NCI-H1048 (cell line): ENCODE results near the gene ZBTB38.

Experiments
- DNase-seq: peaks from one replicate; lab custom pipeline; 2025; lab: John Stamatoyannopoulos, UW

Gene ZBTB38, protein sequence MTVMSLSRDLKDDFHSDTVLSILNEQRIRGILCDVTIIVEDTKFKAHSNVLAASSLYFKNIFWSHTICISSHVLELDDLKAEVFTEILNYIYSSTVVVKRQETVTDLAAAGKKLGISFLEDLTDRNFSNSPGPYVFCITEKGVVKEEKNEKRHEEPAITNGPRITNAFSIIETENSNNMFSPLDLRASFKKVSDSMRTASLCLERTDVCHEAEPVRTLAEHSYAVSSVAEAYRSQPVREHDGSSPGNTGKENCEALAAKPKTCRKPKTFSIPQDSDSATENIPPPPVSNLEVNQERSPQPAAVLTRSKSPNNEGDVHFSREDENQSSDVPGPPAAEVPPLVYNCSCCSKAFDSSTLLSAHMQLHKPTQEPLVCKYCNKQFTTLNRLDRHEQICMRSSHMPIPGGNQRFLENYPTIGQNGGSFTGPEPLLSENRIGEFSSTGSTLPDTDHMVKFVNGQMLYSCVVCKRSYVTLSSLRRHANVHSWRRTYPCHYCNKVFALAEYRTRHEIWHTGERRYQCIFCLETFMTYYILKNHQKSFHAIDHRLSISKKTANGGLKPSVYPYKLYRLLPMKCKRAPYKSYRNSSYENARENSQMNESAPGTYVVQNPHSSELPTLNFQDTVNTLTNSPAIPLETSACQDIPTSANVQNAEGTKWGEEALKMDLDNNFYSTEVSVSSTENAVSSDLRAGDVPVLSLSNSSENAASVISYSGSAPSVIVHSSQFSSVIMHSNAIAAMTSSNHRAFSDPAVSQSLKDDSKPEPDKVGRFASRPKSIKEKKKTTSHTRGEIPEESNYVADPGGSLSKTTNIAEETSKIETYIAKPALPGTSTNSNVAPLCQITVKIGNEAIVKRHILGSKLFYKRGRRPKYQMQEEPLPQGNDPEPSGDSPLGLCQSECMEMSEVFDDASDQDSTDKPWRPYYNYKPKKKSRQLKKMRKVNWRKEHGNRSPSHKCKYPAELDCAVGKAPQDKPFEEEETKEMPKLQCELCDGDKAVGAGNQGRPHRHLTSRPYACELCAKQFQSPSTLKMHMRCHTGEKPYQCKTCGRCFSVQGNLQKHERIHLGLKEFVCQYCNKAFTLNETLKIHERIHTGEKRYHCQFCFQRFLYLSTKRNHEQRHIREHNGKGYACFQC (N-terminal part only)

DNA sequence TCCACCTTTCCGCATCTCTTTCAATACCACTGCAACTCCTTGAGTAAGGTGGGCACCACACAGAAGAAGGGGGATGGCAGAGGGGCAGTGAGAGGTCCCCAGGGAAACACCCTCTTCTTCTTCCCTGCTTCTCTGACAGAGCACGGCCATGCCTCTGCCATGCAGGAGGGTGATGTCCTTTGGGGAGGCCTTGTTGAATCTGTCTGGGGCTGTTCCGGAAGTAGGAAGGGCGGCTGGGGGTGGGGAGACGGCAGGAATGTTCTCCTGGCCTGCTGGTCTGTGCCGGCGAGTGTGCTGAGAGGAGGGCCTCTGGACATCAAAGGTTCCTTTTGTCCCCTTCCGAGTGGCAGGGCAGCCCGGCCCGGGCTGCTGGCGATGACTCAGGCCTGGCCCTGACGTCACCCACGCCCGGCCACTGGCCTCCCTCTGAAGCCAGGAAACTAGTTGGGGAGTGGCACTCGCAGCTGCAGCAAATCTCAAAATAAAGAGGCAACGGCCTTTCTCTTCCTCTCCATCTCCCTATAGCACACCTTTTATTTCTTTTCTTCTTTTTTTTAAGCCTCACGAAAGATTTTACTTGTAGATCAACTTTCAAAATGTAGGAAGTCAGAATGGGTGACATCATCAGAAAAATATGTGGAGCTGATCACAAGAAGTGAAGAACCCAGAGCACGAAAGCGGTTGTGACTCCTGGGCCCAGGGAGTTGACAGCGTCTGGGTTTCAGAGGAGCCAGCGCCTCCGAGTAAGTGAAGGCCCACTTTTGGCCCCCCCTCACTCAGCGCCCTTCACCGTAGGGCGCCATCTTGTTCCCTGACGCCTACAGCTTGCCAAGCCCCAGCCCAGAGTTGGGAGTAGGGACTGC is at the start of gene ZBTB38:
TSS of gene ZBTB38 (plus strand) at position 443 of the 863 bp plus-strand sequence. CDS start 73,885 bp downstream, outside the sequence.
- DNase-seq: no peak

DNA sequence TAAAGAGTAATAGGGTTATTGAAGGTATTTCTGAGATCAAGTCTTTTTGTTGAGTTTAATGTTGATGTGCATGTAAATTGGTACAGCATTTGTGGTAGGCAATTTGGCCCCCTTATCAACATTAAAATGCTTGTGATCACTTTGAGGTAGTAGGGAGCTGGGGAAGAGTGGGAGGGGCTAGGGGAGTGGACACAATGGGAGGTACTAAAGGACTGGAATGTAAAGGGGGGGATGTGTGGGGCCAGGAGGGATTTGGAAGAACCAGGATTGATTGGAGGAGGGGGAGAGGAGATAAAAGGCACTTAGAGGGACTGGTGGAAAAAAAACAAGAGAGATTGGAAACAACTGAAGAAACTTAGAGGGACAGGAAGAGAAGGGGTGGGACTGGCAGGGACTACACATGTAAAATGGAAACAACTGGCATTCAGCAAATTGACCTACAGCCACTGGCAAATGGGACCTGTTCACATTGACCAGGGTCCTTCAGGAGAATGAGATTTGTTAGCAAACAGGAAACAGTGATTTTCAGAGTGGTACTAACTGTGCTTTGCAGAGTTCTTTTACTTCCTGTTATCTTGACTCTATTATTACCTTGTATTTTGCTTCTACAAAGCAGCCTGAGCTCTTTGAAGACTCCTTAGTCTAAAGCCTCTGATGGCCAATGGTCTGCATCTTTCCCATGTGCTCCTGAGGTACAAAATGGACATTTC is 47.8 kb upstream of the ZBTB38 start:
- DNase-seq: no peak

DNA sequence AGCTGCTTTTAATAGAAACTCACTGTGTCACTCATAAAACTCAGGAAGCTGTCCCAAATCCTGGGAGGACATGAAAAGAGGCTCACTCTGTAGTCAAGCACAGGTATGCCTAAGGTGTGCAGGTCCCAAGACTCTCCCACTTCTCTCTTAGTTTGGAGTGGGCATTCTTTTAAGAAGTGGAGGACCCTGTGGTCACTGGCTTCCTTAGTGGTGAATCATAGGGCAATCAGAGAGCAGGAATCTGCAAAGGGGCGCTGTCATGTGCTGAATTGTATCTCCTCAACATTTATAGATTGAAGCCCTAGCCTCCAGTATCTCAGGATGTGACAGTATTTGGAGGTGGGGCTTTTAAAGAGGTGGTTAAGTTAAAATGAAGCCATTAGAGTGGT is 47.2 kb upstream of the ZBTB38 start:
- no peak for DNase-seq

DNA sequence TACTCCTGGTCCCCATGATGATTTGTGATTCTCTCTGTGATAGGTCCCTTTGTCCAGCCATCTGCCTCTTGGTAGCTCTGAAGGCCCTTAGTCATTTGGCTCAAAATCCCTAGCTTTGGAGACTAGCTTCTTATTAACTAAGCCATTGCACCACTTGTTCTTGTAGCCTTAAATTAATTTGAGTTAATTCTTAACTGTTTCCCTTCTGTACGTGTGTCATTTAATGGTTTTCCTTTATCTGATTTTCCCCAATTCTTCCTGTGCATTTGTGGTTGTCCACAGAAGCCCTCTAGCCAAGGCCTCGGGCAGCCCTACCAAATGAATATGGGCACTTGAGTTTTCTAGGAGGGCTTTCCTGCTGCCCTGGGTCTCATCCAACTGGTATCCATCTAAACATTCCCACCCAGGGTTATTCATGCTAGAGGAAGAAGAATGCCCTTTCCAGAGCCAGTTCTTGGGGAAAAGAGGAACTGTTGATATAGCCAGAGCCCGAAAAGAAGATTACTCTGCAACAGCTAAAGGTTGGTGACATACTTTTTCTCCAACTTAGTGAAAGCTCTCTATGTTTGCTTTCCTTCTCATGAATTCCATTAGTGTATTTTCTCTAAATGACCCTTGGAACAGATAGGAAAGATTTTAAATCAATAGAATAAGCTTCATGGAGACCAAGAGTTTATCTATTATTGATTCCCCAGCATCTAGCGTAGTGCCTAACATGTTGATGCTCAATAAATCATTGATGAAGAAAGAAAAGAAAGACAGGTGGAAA is 44.2 kb upstream of the ZBTB38 start:
- DNase-seq: no peak

DNA sequence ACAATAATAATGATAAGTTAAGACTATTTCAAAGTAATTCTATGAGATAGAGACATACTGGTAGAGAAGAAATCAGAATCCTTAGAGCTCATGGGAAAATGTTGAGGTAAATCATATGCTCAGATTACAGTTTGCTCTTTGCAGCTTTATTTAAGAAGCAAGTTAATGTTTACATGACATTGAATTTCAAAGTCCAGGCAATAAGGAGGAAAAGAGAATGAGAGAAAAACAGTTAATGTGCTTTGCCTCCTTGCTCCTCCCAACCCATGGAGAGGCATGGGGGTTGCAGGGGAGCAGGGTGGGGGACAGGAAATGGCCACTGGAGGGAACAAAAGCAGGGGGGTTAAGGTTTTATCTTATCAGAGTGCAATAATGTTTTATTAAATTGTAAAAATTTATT is 42.2 kb upstream of the ZBTB38 start:
- DNase-seq: no peak

DNA sequence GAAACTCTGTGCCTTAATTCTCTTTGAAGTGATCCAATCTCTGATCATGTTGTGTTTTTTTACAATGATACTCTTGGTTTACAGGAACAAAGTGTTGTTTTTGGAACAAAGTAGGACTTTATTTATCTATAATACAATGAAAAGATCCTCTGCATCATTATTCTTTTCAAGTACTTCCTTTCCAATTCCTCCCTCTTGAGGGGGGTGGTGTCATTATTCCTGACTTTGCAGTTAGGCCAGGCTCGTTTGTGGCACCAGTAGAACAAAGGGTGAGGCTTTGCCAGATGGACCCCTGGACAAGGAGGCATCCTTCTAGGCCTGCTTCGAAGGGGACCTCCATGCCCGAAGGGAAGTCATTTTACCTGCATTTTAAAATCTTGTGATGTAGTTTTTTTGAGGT is 41.7 kb upstream of the ZBTB38 start:
- no peak for DNase-seq

DNA sequence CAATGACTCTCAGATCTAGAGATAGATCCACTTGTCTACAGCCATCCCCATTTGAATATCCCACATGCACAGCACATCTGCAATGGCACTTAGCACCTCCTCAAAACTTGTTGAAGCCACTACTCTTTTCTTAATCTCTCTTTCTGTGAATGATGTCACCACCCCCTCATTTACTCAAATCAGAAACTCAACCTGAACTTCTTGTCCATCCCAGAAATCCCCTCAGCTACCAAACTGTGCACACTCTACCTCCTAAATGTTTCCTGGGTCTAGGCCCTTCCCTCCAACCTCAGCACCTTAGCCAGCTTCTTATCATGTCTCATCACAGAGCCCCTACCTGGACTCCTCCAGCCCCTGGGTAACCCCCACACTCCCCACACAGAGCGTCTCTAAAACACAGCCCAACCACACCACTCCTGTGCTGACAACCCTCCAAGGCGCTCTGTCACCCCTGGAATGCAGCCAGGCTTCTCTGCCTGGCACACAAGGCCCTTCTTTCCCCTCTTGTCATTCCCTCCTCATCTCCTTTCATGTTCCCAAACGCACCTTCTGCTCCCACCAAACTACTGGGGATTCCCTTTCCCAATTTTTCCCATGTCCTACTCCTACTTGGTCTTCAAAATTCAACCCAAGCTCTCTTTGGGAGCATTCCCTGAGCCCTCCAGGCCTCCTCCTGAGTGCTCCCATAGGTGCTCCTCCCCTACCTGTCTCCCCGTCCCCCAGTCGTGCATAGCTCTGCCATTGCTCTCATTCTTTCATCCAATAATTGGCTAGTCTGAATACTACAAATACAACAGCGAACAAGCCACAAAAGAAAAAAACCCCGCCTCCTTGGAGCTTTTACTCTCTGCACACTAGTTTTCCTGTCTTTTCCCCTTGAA is 39.8 kb upstream of the ZBTB38 start:
- no peak for DNase-seq

DNA sequence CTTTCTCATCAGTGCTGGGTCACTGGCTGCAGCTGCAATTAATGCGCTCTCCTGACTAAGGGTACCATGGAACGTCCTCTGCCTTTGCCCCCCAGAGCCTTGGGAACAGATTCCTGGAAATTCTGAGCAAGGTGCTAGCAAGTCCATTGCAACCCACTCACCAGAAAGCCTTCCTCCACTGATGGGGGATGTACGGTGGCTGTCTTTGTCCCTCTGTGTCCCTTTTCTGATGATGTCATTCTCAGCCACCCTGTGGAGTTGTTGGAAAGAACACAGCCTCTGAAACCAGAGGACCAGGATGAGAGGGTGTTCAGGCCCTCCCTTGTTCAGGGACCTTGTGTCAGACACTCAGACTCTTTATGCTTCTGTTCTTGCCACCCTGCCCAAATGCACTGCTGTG is 38.1 kb upstream of the ZBTB38 start:
- no peak for DNase-seq

DNA sequence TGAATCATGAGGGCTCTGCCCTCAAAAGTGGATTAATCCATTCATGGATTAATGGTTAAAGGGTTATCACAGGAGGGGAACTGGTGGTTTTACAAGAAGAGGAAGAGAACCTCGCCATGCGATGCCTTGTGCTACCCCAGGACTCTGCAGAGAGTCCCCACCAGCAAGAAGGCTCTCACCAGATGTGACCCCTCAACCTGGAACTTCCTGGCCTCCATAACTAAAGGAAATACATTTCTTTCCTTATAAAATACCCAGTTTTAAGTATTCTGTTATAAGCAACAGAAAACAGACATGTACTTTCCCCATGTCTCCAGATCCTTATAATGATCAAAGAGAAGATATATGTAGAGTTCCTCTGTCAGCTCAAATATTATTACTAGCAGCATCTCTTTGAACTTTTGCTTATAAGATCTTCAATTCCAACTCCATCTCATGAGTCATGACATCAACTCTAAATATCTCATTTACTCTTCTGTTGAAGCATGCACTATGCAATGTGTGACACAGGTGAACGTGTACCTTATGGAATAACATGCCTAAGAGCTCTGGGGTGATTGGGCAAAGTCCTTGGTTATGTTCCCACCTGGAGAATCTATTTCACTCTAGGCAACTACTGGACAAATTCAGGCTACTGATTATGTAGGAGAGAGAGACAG is 37.5 kb upstream of the ZBTB38 start:
- no peak for DNase-seq

DNA sequence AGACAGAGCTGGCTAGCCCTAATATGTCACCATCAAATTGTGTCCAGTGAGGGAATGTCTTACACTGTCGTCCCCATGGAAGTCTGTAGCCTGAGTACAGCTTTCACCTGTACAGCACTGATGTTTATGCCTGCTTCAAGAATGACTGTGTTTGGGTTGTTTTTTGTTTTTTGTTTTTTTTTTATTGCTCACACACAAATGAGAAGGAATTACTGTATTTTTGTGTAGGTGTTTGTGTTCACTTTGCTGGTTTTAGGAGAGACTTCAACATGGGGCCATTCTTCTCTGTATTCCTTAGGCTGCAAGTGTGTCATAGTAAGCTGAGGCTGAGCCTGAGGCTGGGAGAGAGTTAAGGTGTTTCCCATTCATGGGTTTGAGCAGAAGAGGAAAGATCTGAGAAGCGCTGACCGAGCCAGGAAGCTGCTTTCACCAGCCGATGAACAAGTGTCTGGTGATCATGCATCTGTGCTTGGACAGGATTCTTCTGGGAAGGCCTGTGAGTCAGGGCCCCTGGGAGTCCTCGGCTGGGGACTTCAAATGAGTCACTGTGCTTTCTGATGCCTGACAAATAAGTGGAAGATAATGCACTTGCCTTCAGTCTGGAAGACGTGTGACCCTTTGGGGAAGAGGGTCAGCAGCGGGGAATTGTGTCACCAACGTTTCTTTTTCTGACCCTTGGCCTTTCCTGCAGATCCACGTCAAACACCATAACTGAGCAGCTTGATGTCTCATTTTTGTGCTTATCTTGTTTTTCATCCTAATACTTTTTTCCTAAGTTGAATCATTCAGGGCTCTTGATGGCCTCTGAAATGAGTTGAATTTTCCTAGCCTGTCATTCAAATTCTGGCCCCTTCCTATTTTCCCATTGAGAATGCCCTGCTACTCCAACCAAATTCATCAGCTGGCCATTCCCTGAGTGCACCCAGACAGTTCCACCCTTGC is 36.7 kb upstream of the ZBTB38 start:
- DNase-seq: no peak

DNA sequence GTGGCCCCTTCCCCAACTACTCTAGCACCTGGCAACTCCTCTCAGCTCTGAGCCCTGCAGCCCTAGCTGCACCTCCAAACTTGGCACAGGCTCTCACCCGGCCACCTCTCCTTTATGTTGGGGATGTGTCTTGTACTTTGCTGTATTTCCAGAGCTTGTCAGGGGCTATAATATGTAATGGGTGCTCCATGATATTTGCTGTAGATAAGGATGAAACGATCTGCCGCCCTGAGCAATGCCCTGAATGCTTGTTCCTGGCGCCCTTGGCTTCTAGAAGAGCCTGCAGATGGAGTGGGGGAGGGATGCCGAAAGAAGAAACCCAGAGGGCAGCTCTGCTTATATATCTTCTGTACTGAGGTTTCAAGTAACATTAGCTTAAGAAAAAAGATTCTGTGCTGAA is 35.9 kb upstream of the ZBTB38 start:
- no peak for DNase-seq

DNA sequence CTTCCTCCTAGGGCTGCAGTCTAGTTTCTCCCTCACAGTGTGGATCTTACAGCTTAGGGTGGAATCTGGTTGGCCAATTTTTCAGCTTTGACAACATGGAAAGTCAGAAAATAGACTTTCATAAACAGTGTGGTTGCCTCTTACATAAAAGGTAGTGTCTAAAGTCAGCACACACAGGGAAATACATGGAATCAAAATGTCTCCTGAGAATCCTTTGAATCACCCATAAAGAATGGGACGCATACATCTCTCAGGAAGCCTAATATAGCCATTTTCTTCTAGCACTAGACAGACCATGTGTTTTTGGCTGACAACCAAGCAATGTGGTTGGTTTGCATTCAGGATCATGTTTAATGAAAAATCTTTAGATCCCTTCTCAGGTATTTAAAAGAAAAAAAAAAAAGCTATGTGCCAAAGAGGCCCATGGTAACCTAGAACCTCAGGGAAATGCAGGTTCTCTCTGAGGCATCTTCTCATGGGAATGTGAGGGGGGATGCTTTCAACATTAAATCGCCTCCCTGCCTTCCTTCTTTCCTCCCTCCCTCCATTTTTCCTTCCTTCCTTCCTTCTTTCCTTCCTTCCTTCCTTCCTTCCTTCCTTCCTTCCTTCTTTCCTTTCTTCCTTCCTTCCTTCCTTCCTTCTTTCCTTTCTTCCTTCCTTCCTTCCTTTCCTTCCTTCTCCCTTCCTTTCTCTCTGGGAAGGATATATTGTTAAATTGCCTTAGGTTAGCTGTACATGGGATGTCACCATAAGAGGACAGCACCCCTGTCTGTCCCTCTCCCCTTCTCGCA is 34.3 kb upstream of the ZBTB38 start:
- no peak for DNase-seq

DNA sequence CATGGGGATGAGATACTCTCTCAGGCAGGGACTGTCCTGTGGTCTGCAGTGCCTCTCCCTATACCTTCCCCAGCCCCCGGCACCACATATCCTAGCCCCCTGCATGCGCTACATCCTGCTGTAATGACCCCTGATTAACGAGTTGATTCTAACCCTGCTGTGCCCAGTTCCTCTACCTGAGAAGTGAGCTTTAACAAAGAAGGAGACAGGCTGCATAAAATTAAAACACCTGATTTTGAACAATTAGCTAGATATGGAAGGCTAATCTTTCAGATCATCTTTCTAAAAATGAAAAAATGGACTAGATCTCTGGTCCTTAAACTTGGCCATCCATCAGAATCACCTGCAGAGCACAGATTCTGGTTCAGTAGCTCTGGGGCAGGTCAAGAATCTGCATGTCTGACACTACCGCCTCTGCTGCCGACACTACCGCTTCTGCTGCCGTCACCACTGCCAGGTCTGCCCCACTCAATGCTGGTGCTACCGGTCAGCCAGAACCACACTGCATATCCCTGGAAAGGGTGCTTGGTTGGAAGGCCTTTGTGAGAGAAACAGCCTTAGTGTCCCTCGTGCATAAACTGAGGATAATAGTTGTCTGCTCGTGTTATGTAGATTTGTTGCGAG is 33.6 kb upstream of the ZBTB38 start:
- DNase-seq: no peak

DNA sequence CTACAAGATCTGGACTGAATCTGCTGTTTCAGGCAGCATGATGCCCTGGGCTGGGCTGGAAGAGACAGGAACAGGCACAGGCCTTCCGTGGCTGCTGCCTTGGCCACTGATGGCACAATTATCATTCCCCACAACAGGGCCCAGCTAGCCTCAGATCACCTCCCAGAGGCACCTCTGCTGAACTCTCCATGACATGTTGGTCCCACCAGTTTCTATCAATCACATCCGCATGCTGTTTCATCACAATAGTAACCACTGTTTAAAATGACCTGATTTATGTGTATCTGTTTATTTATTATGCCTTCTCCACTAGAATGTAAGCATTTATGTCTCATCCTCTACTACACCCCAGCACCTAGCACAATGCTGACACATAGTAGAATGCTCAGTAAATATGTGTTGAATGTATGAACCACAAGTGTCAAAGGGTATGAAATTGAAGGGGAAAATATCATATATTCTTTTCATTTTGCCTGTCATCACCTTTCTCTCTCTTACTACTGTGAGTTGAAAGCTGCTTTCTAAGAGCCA is 32.7 kb upstream of the ZBTB38 start:
- DNase-seq: no peak

DNA sequence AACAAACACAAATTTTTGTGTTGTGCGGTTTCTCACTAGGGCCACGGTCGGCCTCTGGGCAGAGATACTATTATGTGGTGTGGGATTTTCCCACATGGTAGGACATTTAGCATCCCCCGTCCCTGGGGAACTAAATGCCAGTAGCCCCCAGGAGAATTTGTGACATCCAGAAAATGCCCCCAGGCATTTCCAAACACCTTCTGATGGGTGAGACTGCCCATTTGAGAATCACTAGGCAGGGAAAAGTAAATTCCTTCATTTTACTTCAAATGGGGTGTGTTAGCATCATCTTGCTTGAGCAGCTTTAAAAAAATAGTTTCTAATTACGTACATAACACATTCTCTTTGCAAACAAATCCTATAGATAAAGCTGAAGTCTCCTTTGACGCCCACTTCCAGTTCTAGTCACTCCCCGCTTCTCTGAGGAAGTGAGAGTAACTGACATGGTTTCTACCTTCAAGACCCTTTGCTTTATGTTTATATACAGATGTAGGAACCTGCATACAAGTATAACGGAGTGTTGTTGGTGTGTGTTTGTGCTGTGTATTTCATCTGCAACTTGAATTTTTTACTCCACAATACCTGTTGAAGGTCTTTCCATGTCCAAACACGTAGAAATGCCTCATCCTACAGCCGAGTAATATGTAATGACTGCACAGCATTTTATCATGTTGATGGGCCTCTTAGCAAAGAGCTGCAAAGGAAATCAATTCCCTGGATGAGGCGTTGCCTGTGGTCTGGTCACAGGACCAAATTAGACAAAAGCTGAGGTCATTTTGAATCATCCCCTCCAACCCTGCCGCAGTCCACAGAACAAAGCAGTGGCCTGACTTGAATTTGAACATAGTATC is 31.4 kb upstream of the ZBTB38 start:
- DNase-seq: no peak
